HepG2 (cell line): Measurements from ENCODE around the gene APOLD1. TPM values are rescaled to one million over a fixed set of nuclear protein-coding genes. Genes with fewer than 3 reads are reported as not detected.

ENCODE experiments used
- ETV5 ChIP-seq: IDR thresholded peaks from 2 replicates; pipeline ENCODE4 v1.6.1; 2018; ENCODE audit warnings: missing biosample characterization, missing genetic modification reagents, inconsistent platforms, borderline replicate concordance
- GABPA ChIP-seq, 2 experiments: IDR thresholded peaks; 2 replicates each; pipeline ENCODE4 v1.6.1; 2011 to 2016; ENCODE audit warnings: low read depth in 2 of 2, low read length in 1 of 2, missing biosample characterization in 1 of 2, missing genetic modification characterization in 1 of 2
- KDM6A ChIP-seq: IDR thresholded peaks from 2 replicates; pipeline ENCODE4 v1.6.1; 2016; ENCODE audit warnings: low read depth
- MXD4 ChIP-seq: IDR thresholded peaks from 2 replicates; pipeline ENCODE4 v1.6.1; 2016; ENCODE audit warnings: mild to moderate bottlenecking, missing biosample characterization, missing genetic modification reagents
- NFE2 ChIP-seq: sonication (generic); formaldehyde crosslinking; IDR thresholded peaks from 2 replicates; pipeline ENCODE4 v1.4.0; 2020; ENCODE audit warnings: missing genetic modification reagents
- NFE2L1 ChIP-seq: sonication (generic); formaldehyde crosslinking; IDR thresholded peaks from 2 replicates; pipeline ENCODE4 v1.4.0; 2020; ENCODE audit warnings: missing genetic modification reagents, mild to moderate bottlenecking, borderline replicate concordance
- PHF8 ChIP-seq: sonication (generic); formaldehyde crosslinking; IDR thresholded peaks from 2 replicates; pipeline ENCODE4 v1.5.0; 2020; ENCODE audit warnings: missing genetic modification reagents
- SETDB1 ChIP-seq: sonication (generic); formaldehyde crosslinking; IDR thresholded peaks from 2 replicates; pipeline ENCODE4 v1.5.1; 2020; ENCODE audit warnings: missing genetic modification reagents, mild to moderate bottlenecking, borderline replicate concordance
- SPEN ChIP-seq: sonication (generic); formaldehyde crosslinking; IDR thresholded peaks from 2 replicates; pipeline ENCODE4 v1.5.1; 2020; ENCODE audit warnings: low read depth, mild to moderate bottlenecking, missing genetic modification reagents
- TAF15 ChIP-seq: fragments of 200-400 bp; formaldehyde crosslinking; IDR thresholded peaks from one replicate; pipeline ENCODE4 v1.6.1; 2018; ENCODE audit warnings: mild to moderate bottlenecking, low read depth, low read length; ENCODE audit not compliant: poor library complexity, severe bottlenecking
- ZBTB1 ChIP-seq: sonication (generic); formaldehyde crosslinking; IDR thresholded peaks from 2 replicates; pipeline ENCODE4 v1.4.0; 2020; ENCODE audit warnings: missing genetic modification reagents, borderline replicate concordance
- ZBTB7B ChIP-seq: sonication (generic); formaldehyde crosslinking; IDR thresholded peaks from 2 replicates; pipeline ENCODE4 v1.4.0; 2020; ENCODE audit warnings: missing genetic modification reagents
- ZEB1 ChIP-seq: IDR thresholded peaks from 2 replicates; pipeline ENCODE4 v1.6.1; 2012; ENCODE audit warnings: mild to moderate bottlenecking, low read depth, inconsistent platforms; ENCODE audit not compliant: insufficient replicate concordance
- ZGPAT ChIP-seq: IDR thresholded peaks from 2 replicates; pipeline ENCODE4 v1.6.1; 2016; ENCODE audit warnings: mild to moderate bottlenecking
- ZIK1 ChIP-seq: sonication (generic); formaldehyde crosslinking; IDR thresholded peaks from 2 replicates; pipeline ENCODE4 v1.5.0; 2020; ENCODE audit warnings: mild to moderate bottlenecking, low read depth, missing genetic modification reagents, borderline replicate concordance
- ZNF251 ChIP-seq: sonication (generic); formaldehyde crosslinking; IDR thresholded peaks from 2 replicates; pipeline ENCODE4 v1.9.0; 2021; ENCODE audit warnings: mild to moderate bottlenecking, missing genetic modification reagents
- ZNF276 ChIP-seq: sonication (generic); formaldehyde crosslinking; IDR thresholded peaks from 2 replicates; pipeline ENCODE4 v1.4.0; 2020; ENCODE audit warnings: mild to moderate bottlenecking, low read depth, missing genetic modification reagents
- ZNF282 ChIP-seq: fragments of 450-650 bp; IDR thresholded peaks from 2 replicates; pipeline ENCODE4 v1.6.1; 2018; ENCODE audit not compliant: partially characterized antibody
- ZNF326 ChIP-seq: sonication (generic); formaldehyde crosslinking; IDR thresholded peaks from 2 replicates; pipeline ENCODE4 v1.4.0; 2020; ENCODE audit warnings: missing genetic modification reagents, borderline replicate concordance
- ZNF33B ChIP-seq: sonication (generic); formaldehyde crosslinking; IDR thresholded peaks from 2 replicates; pipeline ENCODE4 v1.5.1; 2020; ENCODE audit warnings: mild to moderate bottlenecking, missing genetic modification reagents
- ZNF770 ChIP-seq: sonication (generic); formaldehyde crosslinking; IDR thresholded peaks from 2 replicates; pipeline ENCODE4 v1.5.0; 2020; ENCODE audit warnings: mild to moderate bottlenecking, missing genetic modification reagents
- ZNF891 ChIP-seq: sonication (generic); formaldehyde crosslinking; IDR thresholded peaks from 2 replicates; pipeline ENCODE4 v1.5.0; 2020; ENCODE audit warnings: mild to moderate bottlenecking, missing genetic modification reagents
- polyA plus RNA-seq, 8 experiments: library from polyadenylated mRNA; depleted of rRNA in 3 of 8; stranded (reverse) in 7 of 8; unstranded in 1 of 8; fragments of >200 nt; fragmentation: Illumina TruSeq in 4 of 8; extraction: Trizol in 4 of 8; gene quantifications; 2 replicates each; pipeline versions ENCODE4 v1.2.1 to v1.2.3, GENCODE V29; 2011 to 2016; ENCODE audit warnings: low read depth in 4 of 8, missing spikeins in 1 of 8, mixed read lengths in 1 of 8; ENCODE audit not compliant: insufficient read depth in 1 of 8
- total RNA-seq, 5 experiments: library from RNA; depleted of rRNA; stranded (reverse); fragments of >200 nt; fragmentation: Illumina TruSeq; extraction: Trizol; gene quantifications; 2 replicates each; pipeline ENCODE4 v1.2.3, GENCODE V29; 2016; ENCODE audit warnings: low read depth in 1 of 5

The APOLD1 gene
- total and polyA plus RNA-seq, 2 of the 13 experiments (the other 11 are each of a cell fraction or from before 2014, with no cell fraction given), result 0.20 to 0.84 TPM

- TF ChIP-seq TAF15, result no peak
- TF ChIP-seq ZNF891 (CRISPR knock-in tag), result peak; percentile 85; the same call in 1 of the 2 replicates
- peak; percentile 92 for TF ChIP-seq PHF8 (CRISPR knock-in tag)
- TF ChIP-seq ZNF770 (CRISPR knock-in tag), result no peak
- peak; percentile 60; the same call in 1 of the 2 replicates for TF ChIP-seq ZNF276 (CRISPR knock-in tag)
- TF ChIP-seq KDM6A (CRISPR knock-in tag), result no peak
- no peak for TF ChIP-seq ZNF251 (CRISPR knock-in tag)
- no peak for TF ChIP-seq NFE2L1 (CRISPR knock-in tag)
- TF ChIP-seq NFE2 (CRISPR knock-in tag), result no peak
- no peak for TF ChIP-seq ZNF326
- peak; percentile 54; the same call in 1 of the 2 replicates for TF ChIP-seq ZBTB7B
- peak; percentile 82 for TF ChIP-seq GABPA (IDR thresholded peaks at IDR 0.05; ENCODE audit: low read depth, low read length)
- TF ChIP-seq GABPA (CRISPR knock-in tag; IDR thresholded peaks at IDR 0.05; ENCODE audit: low read depth), result peak; percentile 98
- TF ChIP-seq ZIK1, result no peak
- no peak for TF ChIP-seq ZEB1
- no peak for TF ChIP-seq SETDB1
- TF ChIP-seq ZGPAT (CRISPR knock-in tag), result peak; percentile 78
- TF ChIP-seq ETV5 (CRISPR knock-in tag), result peak; percentile 91
- TF ChIP-seq SPEN (CRISPR knock-in tag), result peak; percentile 63; the same call in 1 of the 2 replicates
- TF ChIP-seq ZNF33B, result no peak
- peak; percentile 82 for TF ChIP-seq MXD4 (CRISPR knock-in tag)
- no peak for TF ChIP-seq ZNF282
- no peak for TF ChIP-seq ZBTB1 (CRISPR knock-in tag)
Observed at GRCh38 chr12:12813120-12814101, 28.0 kb downstream of the APOLD1 start, which contains the start of gene DDX47 (continued).
